GM10266 (cell line): ENCODE results near the gene GRB10.

Experiments used
- DNase-seq: peaks from one replicate; pipeline ENCODE4 v3.0.0; 2012; ENCODE audit errors: extremely low spot score
- CTCF ChIP-seq: IDR thresholded peaks from 2 replicates; pipeline ENCODE4 v1.5.1; 2012; ENCODE audit warnings: mild to moderate bottlenecking, low read depth; ENCODE audit not compliant: control insufficient read depth, insufficient read depth; ENCODE audit errors: missing control alignments

GRB10 gene

GRCh38 chr7:50766106-50766848, 16.4 kb downstream of the GRB10 start:
- no peak for DNase-seq
- no peak for TF ChIP-seq CTCF

- TF ChIP-seq CTCF: no peak
Measured at GRCh38 chr7:50762337-50762736, 20.4 kb downstream of the GRB10 start.

GRCh38 chr7:50761713-50762112, 21.0 kb downstream of the GRB10 start:
- no peak for DNase-seq
- no peak for TF ChIP-seq CTCF

More at GRCh38 chr7:50762337-50762736, 20.4 kb downstream of the GRB10 start:
- no peak for DNase-seq

- TF ChIP-seq CTCF: no peak
- no peak for DNase-seq
Measured at GRCh38 chr7:50757703-50758390, 24.8 kb downstream of the GRB10 start.

- DNase-seq: no peak
- TF ChIP-seq CTCF: no peak
Measured at GRCh38 chr7:50756180-50756579, 26.5 kb downstream of the GRB10 start.

- no peak for TF ChIP-seq CTCF
Measured at GRCh38 chr7:50754684-50755083, 28.0 kb downstream of the GRB10 start.

GRCh38 chr7:50754241-50754640, 28.5 kb downstream of the GRB10 start:
- TF ChIP-seq CTCF: no peak
- no peak for DNase-seq

More at GRCh38 chr7:50754684-50755083, 28.0 kb downstream of the GRB10 start:
- DNase-seq: no peak
